Adipocyte (in vitro differentiated cells): ENCODE results near the gene LZTR1.
A peak's percentile ranks its signal among the peaks of the same experiment; 100 is the strongest.

Experiments
- DNase-seq: peaks from one replicate; pipeline ENCODE4 v3.0.0-alpha.2; 2015; ENCODE audit warnings: low read depth
- H3K27me3 ChIP-seq: replicated peaks from 2 replicates; pipeline ENCODE4 v1.7.0; 2013; ENCODE audit warnings: mild to moderate bottlenecking, low read length, moderate library complexity; ENCODE audit not compliant: control insufficient read depth, insufficient read depth
- H3K36me3 ChIP-seq: 2 replicates; pipeline ENCODE4 v1.7.0; 2013; ENCODE audit warnings: low read length, mild to moderate bottlenecking, moderate library complexity; ENCODE audit not compliant: control insufficient read depth, insufficient read depth, severe bottlenecking
- H3K4me1 ChIP-seq: 2 replicates; pipeline ENCODE4 v1.7.0; 2013; ENCODE audit warnings: mild to moderate bottlenecking, low read length, moderate library complexity; ENCODE audit not compliant: control insufficient read depth, insufficient read depth
- H3K4me3 ChIP-seq: 2 replicates; pipeline ENCODE4 v1.7.0; 2013; ENCODE audit warnings: mild to moderate bottlenecking, low read length, moderate library complexity
- H3K9ac ChIP-seq: 2 replicates; pipeline ENCODE4 v1.7.0; 2013; ENCODE audit warnings: mild to moderate bottlenecking, low read length, moderate library complexity
- H3K9me3 ChIP-seq: 2 replicates; pipeline ENCODE4 v1.7.0; 2013; ENCODE audit warnings: mild to moderate bottlenecking, low read length, moderate library complexity; ENCODE audit not compliant: control insufficient read depth

LZTR1 gene

GRCh38 chr22:20979243-20979809 lies 2.8 kb upstream of the LZTR1 start:
- DNase-seq, result peak; percentile 66
- peaks cover 10% of the 10 kb centered on the region for H3K9me3 ChIP-seq
- peak overlapping the region; percentile 36 for H3K4me3 ChIP-seq

GRCh38 chr22:20979940-20980453 lies 2.1 kb upstream of the LZTR1 start:
- DNase-seq, result no peak
- Histone ChIP-seq H3K36me3 (no peaks in the 10 kb centered on the region), H3K4me3 (no peak overlapping the region)

More at GRCh38 chr22:20979243-20979809, 2.8 kb upstream of the LZTR1 start:
- Histone ChIP-seq H3K4me1 (peaks cover 30% of the 10 kb centered on the region), H3K27me3 (peaks cover 17% of the 10 kb centered on the region), H3K9ac (peak overlapping the region; percentile 50), H3K36me3 (no peaks in the 10 kb centered on the region)

GRCh38 chr22:20980523-20980922 lies 1.6 kb upstream of the LZTR1 start:
- no peak overlapping the region for H3K9ac ChIP-seq
- H3K4me3 ChIP-seq, result no peak overlapping the region
- H3K27me3 ChIP-seq, result peaks cover 10% of the 10 kb centered on the region

More at GRCh38 chr22:20979940-20980453, 2.1 kb upstream of the LZTR1 start:
- peaks cover 10% of the 10 kb centered on the region for H3K9me3 ChIP-seq
- H3K27me3 ChIP-seq, result peaks cover 12% of the 10 kb centered on the region
- H3K4me1 ChIP-seq, result peaks cover 30% of the 10 kb centered on the region
- peak overlapping the region; percentile 50 for H3K9ac ChIP-seq

GRCh38 chr22:20980938-20981722 lies 967 bp upstream of the LZTR1 start:
- peak overlapping the region; percentile 98 for H3K4me3 ChIP-seq
- peaks cover 30% of the 10 kb centered on the region for H3K4me1 ChIP-seq
- H3K9ac ChIP-seq, result peak overlapping the region; percentile 97
- DNase-seq, result no peak
- H3K36me3 ChIP-seq, result peaks cover 10% of the 10 kb centered on the region
- peaks cover 10% of the 10 kb centered on the region for H3K9me3 ChIP-seq
- peaks cover 4% of the 10 kb centered on the region for H3K27me3 ChIP-seq

More at GRCh38 chr22:20980523-20980922, 1.6 kb upstream of the LZTR1 start:
- Histone ChIP-seq H3K4me1 (peaks cover 30% of the 10 kb centered on the region), H3K9me3 (peaks cover 10% of the 10 kb centered on the region), H3K36me3 (peaks cover 4% of the 10 kb centered on the region)
- DNase-seq, result no peak

- DNase-seq, result no peak
- Histone ChIP-seq H3K27me3 (no peaks in the 10 kb centered on the region), H3K4me1 (peaks cover 30% of the 10 kb centered on the region), H3K4me3 (peak overlapping the region; percentile 98), H3K9ac (peak overlapping the region; percentile 97), H3K36me3 (peaks cover 21% of the 10 kb centered on the region), H3K9me3 (peaks cover 10% of the 10 kb centered on the region)
Measured at GRCh38 chr22:20982563-20982882, 426 bp downstream of the LZTR1 start.

GRCh38 chr22:20983081-20983771 lies 1.1 kb downstream of the LZTR1 start:
- peak overlapping the region; percentile 98 for H3K4me3 ChIP-seq
- H3K9me3 ChIP-seq, result peaks cover 9% of the 10 kb centered on the region

GRCh38 chr22:20985720-20986119 lies 3.6 kb downstream of the LZTR1 start:
- H3K9ac ChIP-seq, result no peak overlapping the region
- no peaks in the 10 kb centered on the region for H3K27me3 ChIP-seq
- no peak for DNase-seq
- H3K4me3 ChIP-seq, result no peak overlapping the region
- peaks cover 21% of the 10 kb centered on the region for H3K4me1 ChIP-seq
- H3K36me3 ChIP-seq, result peaks cover 42% of the 10 kb centered on the region
- H3K9me3 ChIP-seq, result no peaks in the 10 kb centered on the region

More at GRCh38 chr22:20983081-20983771, 1.1 kb downstream of the LZTR1 start:
- Histone ChIP-seq H3K27me3 (no peaks in the 10 kb centered on the region), H3K36me3 (peaks cover 28% of the 10 kb centered on the region), H3K9ac (peak overlapping the region; percentile 97), H3K4me1 (peaks cover 30% of the 10 kb centered on the region)
- DNase-seq, result peak; percentile 32

- no peaks in the 10 kb centered on the region for H3K27me3 ChIP-seq
- H3K4me3 ChIP-seq, result no peak overlapping the region
- DNase-seq, result no peak
Measured at GRCh38 chr22:20986365-20986764, 4.3 kb downstream of the LZTR1 start.

GRCh38 chr22:20987375-20987774 lies 5.3 kb downstream of the LZTR1 start:
- no peaks in the 10 kb centered on the region for H3K9me3 ChIP-seq
- no peak overlapping the region for H3K9ac ChIP-seq
- no peak for DNase-seq
- H3K36me3 ChIP-seq, result peaks cover 59% of the 10 kb centered on the region
- H3K27me3 ChIP-seq, result no peaks in the 10 kb centered on the region
- no peak overlapping the region for H3K4me3 ChIP-seq
- H3K4me1 ChIP-seq, result peaks cover 13% of the 10 kb centered on the region

More at GRCh38 chr22:20986365-20986764, 4.3 kb downstream of the LZTR1 start:
- peaks cover 49% of the 10 kb centered on the region for H3K36me3 ChIP-seq
- H3K9ac ChIP-seq, result no peak overlapping the region
- no peaks in the 10 kb centered on the region for H3K9me3 ChIP-seq
- peaks cover 16% of the 10 kb centered on the region for H3K4me1 ChIP-seq

GRCh38 chr22:20988573-20989322 lies 6.7 kb downstream of the LZTR1 start:
- no peak for DNase-seq
- Histone ChIP-seq H3K4me1 (peaks cover under 1% of the 10 kb centered on the region), H3K4me3 (no peak overlapping the region), H3K36me3 (peaks cover 71% of the 10 kb centered on the region), H3K27me3 (no peaks in the 10 kb centered on the region), H3K9ac (no peak overlapping the region), H3K9me3 (no peaks in the 10 kb centered on the region)
